Activated naive CD8-positive, alpha-beta T cell treated with anti-CD3 and anti-CD28 coated beads, Interleukin-2, amount 50 U/mL, for 24 hours (primary cell): ENCODE data around the gene HP1BP3.
A peak's percentile ranks its signal among the peaks of the same experiment; 100 is the strongest.

Source experiments
- ATAC-seq: fragments of 150-1000 bp; cut with Tn5 transposase; one replicate; pipeline ENCODE4 v1.10.0; 2021
- DNase-seq: peaks from one replicate; pipeline ENCODE4 v3.0.0; 2021
- H3K27ac Mint-ChIP-seq: one replicate; pipeline ENCODE4 v1.8.0; 2021; ENCODE audit warnings: mild to moderate bottlenecking, mixed read lengths
- H3K27me3 Mint-ChIP-seq: one replicate; pipeline ENCODE4 v1.8.0; 2021; ENCODE audit warnings: mixed read lengths
- H3K36me3 Mint-ChIP-seq: one replicate; pipeline ENCODE4 v1.8.0; 2021; ENCODE audit warnings: low read depth, mixed read lengths
- H3K4me1 Mint-ChIP-seq: one replicate; pipeline ENCODE4 v1.8.0; 2021; ENCODE audit warnings: mixed read lengths
- H3K4me3 Mint-ChIP-seq: one replicate; pipeline ENCODE4 v1.8.0; 2021; ENCODE audit warnings: mild to moderate bottlenecking, moderate library complexity, mixed read lengths
- H3K9me3 Mint-ChIP-seq: one replicate; pipeline ENCODE4 v1.8.0; 2021; ENCODE audit warnings: mixed read lengths

Gene HP1BP3, protein sequence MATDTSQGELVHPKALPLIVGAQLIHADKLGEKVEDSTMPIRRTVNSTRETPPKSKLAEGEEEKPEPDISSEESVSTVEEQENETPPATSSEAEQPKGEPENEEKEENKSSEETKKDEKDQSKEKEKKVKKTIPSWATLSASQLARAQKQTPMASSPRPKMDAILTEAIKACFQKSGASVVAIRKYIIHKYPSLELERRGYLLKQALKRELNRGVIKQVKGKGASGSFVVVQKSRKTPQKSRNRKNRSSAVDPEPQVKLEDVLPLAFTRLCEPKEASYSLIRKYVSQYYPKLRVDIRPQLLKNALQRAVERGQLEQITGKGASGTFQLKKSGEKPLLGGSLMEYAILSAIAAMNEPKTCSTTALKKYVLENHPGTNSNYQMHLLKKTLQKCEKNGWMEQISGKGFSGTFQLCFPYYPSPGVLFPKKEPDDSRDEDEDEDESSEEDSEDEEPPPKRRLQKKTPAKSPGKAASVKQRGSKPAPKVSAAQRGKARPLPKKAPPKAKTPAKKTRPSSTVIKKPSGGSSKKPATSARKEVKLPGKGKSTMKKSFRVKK

DNA sequence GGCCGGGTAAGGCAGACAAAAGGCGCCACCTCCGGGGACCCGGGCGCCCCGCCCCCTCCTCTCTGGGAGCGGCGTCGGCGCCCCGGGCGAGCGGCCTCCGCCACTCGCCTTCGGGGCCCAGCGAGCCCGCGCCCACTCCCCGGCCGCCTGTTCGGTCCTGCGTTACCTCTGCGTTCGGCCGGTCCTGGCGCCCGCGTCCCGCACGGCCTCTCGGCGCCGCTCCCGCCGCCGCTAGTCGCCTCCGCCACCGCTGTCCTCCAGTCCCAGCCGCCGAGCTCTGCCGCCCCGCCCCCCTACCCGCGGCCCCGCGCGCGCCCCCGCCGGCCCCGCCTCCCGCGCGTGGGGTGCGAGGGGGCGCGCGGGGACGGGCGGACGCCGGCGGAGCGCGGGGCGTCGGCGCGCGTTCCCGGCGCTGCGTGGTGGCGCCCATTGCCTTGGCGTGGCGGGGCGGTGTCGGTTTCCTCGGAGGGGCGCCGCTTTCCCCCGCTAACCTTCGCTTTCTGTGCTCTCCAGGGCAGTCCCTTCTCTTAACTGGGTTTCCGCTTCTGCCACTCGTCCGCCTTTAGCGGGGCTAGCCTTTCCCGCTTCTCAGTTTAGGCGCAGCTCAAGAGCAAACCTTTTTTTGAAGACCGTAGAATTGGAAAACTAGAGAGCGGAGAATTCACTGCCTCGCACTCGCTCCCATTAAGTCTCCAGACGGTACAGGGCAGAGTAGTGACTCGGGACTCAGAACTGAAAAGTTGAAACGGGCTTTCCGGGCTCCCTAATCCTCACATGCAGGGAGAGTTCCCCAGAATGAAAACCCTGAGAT, at the start of gene HP1BP3:
TSS of gene HP1BP3 (minus strand) at position 279 of the 811 bp plus-strand sequence. CDS start 6,867 bp downstream, outside the sequence.
- Mint-ChIP-seq H3K27ac (peak within 1 kb of the TSS; percentile 97), H3K4me3 (peak within 1 kb of the TSS; percentile 92), H3K9me3 (no peaks in the 10 kb centered on the region), H3K27me3 (no peaks in the 10 kb centered on the region), H3K4me1 (peaks cover 38% of the 10 kb centered on the region), H3K36me3 (peaks cover 11% of the 10 kb centered on the region)
- DNase-seq = peak; percentile 81
- ATAC-seq = peak; percentile 59

DNA sequence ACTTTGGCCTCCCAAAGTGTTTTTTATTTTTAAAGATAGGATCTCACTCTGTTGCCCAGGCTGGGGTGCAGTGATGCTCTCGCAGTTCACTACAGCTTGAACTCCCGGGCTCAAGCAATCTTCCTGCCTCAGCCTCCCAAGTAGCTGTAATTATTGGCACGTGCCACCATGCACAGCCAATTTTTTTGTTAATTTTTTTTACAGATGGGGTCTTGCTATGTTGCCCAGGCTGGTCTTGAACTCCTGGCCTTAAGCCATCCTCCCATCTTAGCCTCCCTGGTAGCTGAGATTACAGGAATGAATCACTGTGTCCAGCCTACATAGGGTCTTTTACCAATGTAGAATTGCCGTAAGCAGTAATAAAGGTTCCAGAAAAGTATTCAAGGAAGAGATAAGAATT, 49.1 kb upstream of the HP1BP3 start:
- no peak overlapping the region for H3K4me3 Mint-ChIP-seq
- no peak for ATAC-seq
- H3K36me3 Mint-ChIP-seq = peaks cover 32% of the 10 kb centered on the region
- H3K27ac Mint-ChIP-seq = no peak overlapping the region
- DNase-seq = no peak
- H3K9me3 Mint-ChIP-seq = no peaks in the 10 kb centered on the region
- no peaks in the 10 kb centered on the region for H3K4me1 Mint-ChIP-seq
- H3K27me3 Mint-ChIP-seq = no peaks in the 10 kb centered on the region

DNA sequence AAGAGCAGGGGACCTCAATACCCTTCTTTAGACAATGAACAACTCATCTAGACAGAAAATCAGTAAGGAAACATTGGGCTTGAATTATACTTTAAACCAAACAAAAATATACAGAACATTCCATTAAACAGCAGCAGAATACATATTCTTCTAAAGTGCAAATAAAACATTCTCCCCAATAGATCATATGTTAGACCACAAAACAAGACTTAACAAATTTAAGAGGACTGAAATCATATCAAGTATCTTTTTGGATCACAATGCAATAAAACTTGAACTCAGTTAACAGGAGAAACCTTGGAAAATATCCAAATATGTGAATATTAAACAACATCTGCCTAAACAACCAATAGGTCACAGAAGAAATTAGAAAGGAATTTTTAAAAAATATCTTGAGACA, 47.7 kb upstream of the HP1BP3 start:
- H3K27me3 Mint-ChIP-seq = no peaks in the 10 kb centered on the region
- no peaks in the 10 kb centered on the region for H3K9me3 Mint-ChIP-seq
- no peak for ATAC-seq
- H3K36me3 Mint-ChIP-seq = peaks cover 21% of the 10 kb centered on the region
- H3K27ac Mint-ChIP-seq = no peak overlapping the region
- no peaks in the 10 kb centered on the region for H3K4me1 Mint-ChIP-seq
- no peak for DNase-seq
- no peak overlapping the region for H3K4me3 Mint-ChIP-seq

DNA sequence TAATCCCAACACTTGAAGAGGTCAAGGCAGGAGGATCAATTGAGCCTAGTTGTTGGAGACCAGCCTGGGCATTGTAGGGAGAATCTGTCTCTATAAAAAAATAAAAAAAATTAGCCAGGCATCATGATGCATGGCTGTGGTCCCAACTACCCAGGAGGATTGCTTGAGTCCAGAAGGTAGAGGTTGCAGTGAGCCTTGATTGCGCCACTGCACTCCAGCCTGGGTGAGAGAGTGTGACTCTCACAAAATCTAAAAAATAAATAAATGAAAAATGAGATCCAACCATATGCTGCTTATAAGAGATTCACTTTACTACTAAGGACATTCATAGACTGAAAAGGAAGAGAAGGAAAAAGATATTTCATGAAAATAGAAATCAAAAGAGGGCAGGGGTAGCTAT, 47.1 kb upstream of the HP1BP3 start:
- ATAC-seq = no peak
- Mint-ChIP-seq H3K9me3 (no peaks in the 10 kb centered on the region), H3K4me1 (no peaks in the 10 kb centered on the region), H3K27me3 (no peaks in the 10 kb centered on the region), H3K4me3 (no peak overlapping the region), H3K36me3 (peaks cover 21% of the 10 kb centered on the region), H3K27ac (no peak overlapping the region)
- no peak for DNase-seq

DNA sequence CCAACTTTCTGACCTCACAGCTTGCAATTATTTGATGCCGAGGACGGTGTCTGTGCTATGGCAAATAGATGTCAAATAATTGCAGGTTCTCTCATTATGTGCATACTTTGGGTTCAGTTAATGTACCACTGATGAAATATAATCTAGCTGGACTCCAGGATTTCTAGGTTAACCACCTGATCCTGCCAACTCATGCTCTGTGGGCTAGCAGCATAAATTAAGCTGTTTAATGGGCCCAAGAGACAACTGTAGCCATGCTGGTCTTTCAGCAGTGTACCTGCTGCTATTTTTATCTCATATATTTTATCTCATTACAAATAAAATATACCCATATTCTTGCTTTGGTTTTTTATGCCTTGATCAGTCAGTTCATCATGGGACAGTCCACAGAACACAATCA, 43.3 kb upstream of the HP1BP3 start:
- peaks cover 30% of the 10 kb centered on the region for H3K36me3 Mint-ChIP-seq
- no peak overlapping the region for H3K4me3 Mint-ChIP-seq
- H3K27ac Mint-ChIP-seq = no peak overlapping the region
- ATAC-seq (no peak), DNase-seq (no peak)
- H3K9me3 Mint-ChIP-seq = no peaks in the 10 kb centered on the region
- H3K27me3 Mint-ChIP-seq = no peaks in the 10 kb centered on the region
- no peaks in the 10 kb centered on the region for H3K4me1 Mint-ChIP-seq

DNA sequence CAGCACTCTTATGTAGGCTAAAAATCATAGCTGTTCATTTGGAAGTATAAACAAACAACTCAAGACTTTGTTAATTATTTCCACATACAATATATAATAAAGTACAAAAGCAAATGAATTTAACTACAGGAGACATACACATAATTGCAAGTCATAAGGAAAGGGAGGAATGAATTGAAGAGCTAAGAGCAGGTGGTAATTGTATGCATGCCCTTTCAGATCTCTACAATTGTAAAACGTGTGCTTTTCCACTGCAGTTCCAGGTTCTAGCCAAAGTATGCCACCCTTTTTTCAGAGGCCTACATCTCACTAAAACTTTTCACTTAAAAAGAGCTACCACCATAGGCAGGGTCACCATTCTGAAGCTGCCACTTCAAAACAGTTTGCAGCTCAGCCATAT, 42.8 kb upstream of the HP1BP3 start:
- no peak overlapping the region for H3K27ac Mint-ChIP-seq
- H3K4me3 Mint-ChIP-seq = no peak overlapping the region
- H3K4me1 Mint-ChIP-seq = no peaks in the 10 kb centered on the region
- no peaks in the 10 kb centered on the region for H3K9me3 Mint-ChIP-seq
- peaks cover 26% of the 10 kb centered on the region for H3K36me3 Mint-ChIP-seq
- DNase-seq (no peak), ATAC-seq (no peak)
- H3K27me3 Mint-ChIP-seq = no peaks in the 10 kb centered on the region

DNA sequence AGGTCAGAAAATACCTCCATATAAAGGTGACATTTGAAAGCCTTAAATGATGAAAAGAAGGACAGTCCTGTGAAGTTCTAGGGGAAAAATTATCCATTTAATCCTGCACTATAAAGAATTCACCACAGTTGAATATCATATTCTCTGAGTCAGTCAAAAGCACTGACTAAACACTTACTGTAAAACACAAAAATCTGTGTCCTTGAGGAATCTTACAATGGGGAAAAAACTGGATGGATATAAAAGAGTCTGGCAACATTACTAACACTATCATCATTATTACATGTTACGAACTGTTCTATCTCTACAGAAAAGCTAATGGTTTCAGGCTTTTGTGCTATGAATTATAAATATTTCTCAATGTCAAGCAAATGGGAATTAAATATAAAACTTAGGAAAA, 42.4 kb upstream of the HP1BP3 start:
- Mint-ChIP-seq H3K36me3 (peaks cover 22% of the 10 kb centered on the region), H3K4me1 (no peaks in the 10 kb centered on the region), H3K27me3 (no peaks in the 10 kb centered on the region), H3K4me3 (no peak overlapping the region), H3K27ac (no peak overlapping the region), H3K9me3 (no peaks in the 10 kb centered on the region)
- ATAC-seq (no peak), DNase-seq (no peak)

DNA sequence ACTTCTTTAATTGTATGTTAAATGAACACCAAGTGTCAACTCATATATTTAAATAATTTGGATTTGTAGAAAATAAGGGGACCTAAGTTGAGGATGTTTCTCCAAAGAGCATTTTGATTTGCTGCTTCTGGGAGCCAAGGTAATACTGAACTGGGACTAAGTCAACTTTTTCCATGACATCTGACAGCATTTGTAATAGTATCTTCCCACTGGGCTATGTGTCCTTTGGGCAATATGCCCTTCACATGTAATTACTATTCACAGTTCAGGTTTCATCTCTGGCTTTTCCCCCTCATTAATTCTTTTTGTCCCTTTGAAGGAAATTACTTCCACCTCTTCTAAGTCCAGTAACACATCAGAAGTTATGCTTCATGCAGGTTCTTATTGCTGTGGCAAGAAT, 36.7 kb upstream of the HP1BP3 start:
- H3K27ac Mint-ChIP-seq = no peak overlapping the region
- no peaks in the 10 kb centered on the region for H3K9me3 Mint-ChIP-seq
- DNase-seq = no peak
- no peaks in the 10 kb centered on the region for H3K4me1 Mint-ChIP-seq
- H3K4me3 Mint-ChIP-seq = no peak overlapping the region
- no peak for ATAC-seq
- peaks cover 19% of the 10 kb centered on the region for H3K36me3 Mint-ChIP-seq
- H3K27me3 Mint-ChIP-seq = no peaks in the 10 kb centered on the region

DNA sequence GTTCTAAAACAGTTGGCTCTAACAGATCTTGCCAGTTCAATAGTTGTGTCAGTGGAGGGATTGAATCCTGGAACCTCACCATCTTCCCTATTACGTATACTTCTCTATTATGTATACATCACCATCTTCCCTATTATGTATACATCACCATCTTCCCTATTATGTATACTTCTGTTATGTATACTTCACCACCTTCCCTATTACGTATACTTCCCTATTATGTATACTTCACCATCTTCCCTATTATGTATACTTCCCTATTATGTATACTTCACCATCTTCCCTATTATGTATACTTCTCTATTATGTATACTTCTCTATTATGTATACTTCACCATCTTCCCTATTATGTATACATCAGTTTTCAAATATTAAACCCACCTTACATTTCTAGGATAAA, 34.4 kb upstream of the HP1BP3 start:
- DNase-seq = no peak
- no peaks in the 10 kb centered on the region for H3K27me3 Mint-ChIP-seq
- no peak overlapping the region for H3K27ac Mint-ChIP-seq
- no peak overlapping the region for H3K4me3 Mint-ChIP-seq
- no peaks in the 10 kb centered on the region for H3K9me3 Mint-ChIP-seq
- no peak for ATAC-seq
- no peaks in the 10 kb centered on the region for H3K4me1 Mint-ChIP-seq
- peaks cover 10% of the 10 kb centered on the region for H3K36me3 Mint-ChIP-seq

DNA sequence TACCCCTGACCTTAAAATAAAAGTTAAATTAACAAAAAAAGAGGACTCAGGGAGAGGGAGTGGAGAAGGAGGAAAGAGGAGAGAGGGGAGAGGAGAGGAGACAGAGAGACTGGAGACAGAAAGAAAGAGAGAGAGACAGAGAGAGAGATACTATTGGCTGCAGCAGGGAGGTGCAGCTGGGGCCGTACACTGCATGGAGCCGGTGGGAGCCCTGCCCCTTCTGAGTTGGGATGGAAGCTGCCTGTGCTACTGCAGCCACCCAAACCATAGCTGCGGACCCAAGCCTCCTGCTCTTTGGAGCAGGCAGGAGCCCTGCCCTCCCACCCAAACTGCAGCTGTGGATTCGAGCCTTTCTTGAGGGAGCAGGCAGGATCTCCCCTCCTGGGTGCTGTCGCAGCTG, 32.7 kb upstream of the HP1BP3 start:
- Mint-ChIP-seq H3K27me3 (no peaks in the 10 kb centered on the region), H3K4me3 (no peak overlapping the region), H3K9me3 (no peaks in the 10 kb centered on the region), H3K4me1 (no peaks in the 10 kb centered on the region), H3K36me3 (peaks cover 10% of the 10 kb centered on the region), H3K27ac (no peak overlapping the region)
- no peak for DNase-seq
- ATAC-seq = no peak

DNA sequence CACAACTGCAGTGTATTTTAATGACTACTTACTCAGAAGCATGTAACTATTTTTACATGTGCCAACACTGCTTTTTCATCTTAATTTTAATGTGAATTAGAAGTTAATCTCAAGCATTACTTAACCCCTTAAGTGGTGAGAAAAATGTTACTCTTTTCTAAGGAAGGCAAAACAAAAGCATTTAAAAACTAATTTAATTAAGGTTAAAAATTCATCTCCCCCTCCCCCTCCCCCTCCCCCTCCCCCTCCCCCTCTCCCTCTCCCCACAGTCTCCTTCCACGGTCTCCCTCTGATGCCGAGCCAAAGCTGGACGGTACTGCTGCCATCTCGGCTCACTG, 27.4 kb upstream of the HP1BP3 start:
- no peak for DNase-seq
- ATAC-seq = no peak
- Mint-ChIP-seq H3K4me3 (no peak overlapping the region), H3K27me3 (no peaks in the 10 kb centered on the region), H3K9me3 (no peaks in the 10 kb centered on the region), H3K4me1 (no peaks in the 10 kb centered on the region), H3K36me3 (peaks cover 9% of the 10 kb centered on the region), H3K27ac (no peak overlapping the region)

DNA sequence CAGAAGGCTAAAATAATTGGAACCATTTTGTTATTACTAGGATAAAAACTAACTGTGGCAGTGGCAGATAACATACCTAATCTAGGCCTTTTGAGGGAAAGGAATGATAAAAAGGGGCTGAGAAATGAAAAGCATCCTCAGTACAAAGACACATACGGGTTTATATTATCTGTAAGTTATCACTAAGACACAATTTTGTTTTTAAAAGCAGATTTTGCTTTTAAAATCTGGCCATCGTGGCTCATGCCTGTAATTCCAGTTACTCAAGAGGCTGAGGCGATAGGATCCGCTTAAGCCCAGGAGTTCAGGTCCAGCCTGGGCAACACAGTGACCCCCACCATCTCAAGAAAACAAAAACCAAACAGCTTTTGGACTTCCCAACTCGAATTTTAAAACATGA, 24.8 kb upstream of the HP1BP3 start:
- Mint-ChIP-seq H3K27ac (no peak overlapping the region), H3K27me3 (no peaks in the 10 kb centered on the region), H3K4me1 (no peaks in the 10 kb centered on the region), H3K9me3 (no peaks in the 10 kb centered on the region), H3K4me3 (no peak overlapping the region), H3K36me3 (peaks cover 14% of the 10 kb centered on the region)
- no peak for DNase-seq
- no peak for ATAC-seq

DNA sequence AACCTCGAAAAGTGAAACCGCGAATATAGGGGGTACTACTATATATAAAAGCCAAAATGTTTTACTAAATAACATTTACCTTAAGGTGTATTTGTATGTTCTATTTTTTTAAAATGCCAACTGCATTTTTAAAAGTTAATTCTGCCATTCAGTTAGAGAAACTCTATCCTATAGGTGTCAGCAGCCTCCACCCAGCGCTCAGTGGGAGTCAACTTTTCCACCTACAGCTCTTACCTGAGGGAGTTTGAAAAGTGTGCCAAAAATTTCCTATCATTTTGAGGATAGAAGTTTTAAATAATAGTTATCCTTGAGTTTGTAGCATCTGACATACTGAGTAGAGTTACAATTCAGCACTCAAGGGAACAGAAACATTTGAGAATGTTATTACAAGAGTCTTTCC, 6.1 kb upstream of the HP1BP3 start:
- Mint-ChIP-seq H3K27ac (no peak overlapping the region), H3K4me3 (no peak overlapping the region), H3K27me3 (no peaks in the 10 kb centered on the region), H3K9me3 (no peaks in the 10 kb centered on the region), H3K4me1 (peaks cover 2% of the 10 kb centered on the region), H3K36me3 (no peaks in the 10 kb centered on the region)
- DNase-seq = no peak
- ATAC-seq = no peak

DNA sequence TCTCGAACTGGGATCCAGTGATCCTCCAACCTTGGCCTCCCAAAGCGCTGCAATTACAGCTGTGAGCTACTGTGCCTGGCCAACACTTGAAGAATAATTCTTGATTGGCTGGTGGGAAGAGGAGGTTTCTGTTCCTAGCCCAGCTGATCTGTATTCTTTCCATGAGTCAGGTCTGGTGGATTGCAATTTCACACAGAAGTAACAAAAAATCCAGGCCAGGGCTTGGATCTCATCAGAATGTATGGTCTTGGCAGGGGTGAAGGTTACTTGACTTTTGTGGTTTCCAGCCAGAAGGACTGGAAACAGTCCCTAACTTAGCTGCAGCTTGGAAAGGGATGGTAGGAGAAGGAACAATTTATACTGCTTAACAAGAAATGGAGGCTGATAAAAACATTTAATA, 5.1 kb upstream of the HP1BP3 start:
- H3K27ac Mint-ChIP-seq = no peak overlapping the region
- ATAC-seq = no peak

DNA sequence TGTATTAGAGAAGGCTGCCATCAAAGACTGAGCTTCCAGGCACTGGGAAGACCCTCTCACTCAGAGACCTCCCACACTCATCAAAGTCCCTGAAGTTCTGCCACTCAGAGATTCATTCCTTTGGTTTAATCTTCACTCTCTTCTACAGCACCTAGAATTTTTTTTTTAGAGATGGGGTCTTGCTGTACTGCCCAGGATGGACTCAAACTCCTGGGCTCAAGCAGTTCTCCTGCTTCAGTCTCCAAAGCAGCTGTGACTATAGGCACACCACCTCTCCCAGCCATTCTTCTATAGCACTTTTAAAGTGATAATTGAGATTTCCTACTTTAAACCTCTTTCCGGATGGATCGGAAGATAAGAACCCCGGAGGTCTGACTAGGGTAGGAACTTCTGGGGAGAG, 3.7 kb upstream of the HP1BP3 start:
- ATAC-seq (no peak), DNase-seq (no peak)
- no peak overlapping the region for H3K4me3 Mint-ChIP-seq
- H3K4me1 Mint-ChIP-seq = peaks cover 11% of the 10 kb centered on the region
- H3K27ac Mint-ChIP-seq = no peak overlapping the region
- peaks cover 4% of the 10 kb centered on the region for H3K36me3 Mint-ChIP-seq
- no peaks in the 10 kb centered on the region for H3K27me3 Mint-ChIP-seq
- no peaks in the 10 kb centered on the region for H3K9me3 Mint-ChIP-seq

More for the DNA sequence above, 5.1 kb upstream of the HP1BP3 start:
- Mint-ChIP-seq H3K4me3 (no peak overlapping the region), H3K36me3 (no peaks in the 10 kb centered on the region), H3K27me3 (no peaks in the 10 kb centered on the region), H3K9me3 (no peaks in the 10 kb centered on the region), H3K4me1 (peaks cover 11% of the 10 kb centered on the region)
- no peak for DNase-seq
